NCI-H2227 (cell line): Measurements from ENCODE around the gene UBE2G1.
"Not testable (repeated sequence)": the region's sequence is repeated elsewhere in the genome, so short reads cannot be mapped to it uniquely, and the experiment has no call there.

ENCODE experiments used
- DNase-seq: peaks from one replicate; lab custom pipeline; 2025; ENCODE audit not compliant: unreplicated experiment; lab: John Stamatoyannopoulos, UW

Gene UBE2G1

DNA sequence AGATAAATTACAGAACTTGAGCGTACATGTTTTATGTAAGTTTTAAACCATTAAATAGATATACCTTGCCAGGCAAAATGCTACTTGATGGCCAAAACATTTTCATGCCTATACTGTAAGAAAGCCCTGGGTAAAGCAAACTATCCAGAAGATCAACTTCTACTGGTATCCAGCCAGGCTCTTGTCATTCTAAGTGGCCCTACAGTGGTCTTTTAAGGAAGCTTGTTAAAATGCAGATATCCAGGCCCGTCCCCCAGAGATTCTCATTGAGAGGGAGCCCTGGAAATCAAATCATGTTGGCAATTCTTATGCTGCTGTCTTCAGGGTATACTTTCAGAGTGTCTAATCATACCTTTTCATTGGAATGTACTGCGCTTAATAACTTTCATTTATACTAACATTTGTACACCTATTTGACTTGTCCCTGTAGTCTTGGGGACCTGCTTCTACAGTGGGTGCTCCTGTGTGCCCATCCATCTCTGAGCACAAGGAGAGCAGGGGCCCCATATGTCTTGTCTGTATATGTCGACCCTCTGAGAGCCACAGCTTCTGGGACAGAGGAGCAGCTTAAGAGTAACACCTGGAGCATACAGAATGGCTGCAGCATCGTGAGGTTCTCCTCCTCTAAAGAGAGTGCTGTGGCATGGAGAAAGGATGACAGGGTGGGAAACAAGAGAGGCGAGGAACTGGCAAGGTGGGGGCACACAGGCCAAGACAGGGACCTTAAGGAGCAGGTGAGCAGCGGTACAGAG, 59.1 kb downstream of the UBE2G1 start:
- no peak for DNase-seq

DNA sequence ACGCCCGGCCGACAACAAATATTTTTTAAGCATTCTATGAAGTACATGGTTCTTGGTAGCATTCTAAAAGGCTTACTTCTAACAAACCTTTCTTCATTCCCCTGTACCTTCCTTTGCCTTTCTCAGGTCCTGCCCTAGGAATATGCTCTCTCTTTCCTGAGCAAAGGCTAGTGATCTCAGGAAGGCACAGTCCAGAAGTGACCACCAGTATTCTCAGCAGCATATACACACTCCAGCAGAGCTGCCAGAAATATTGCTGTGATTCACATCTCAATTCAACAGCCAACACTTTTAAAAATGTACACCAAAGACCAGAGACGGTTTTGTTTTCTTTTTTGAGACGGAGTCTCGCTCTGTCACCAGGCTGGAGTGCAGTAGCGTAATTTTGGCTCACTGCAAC, 61.3 kb downstream of the UBE2G1 start:
- no peak for DNase-seq

DNA sequence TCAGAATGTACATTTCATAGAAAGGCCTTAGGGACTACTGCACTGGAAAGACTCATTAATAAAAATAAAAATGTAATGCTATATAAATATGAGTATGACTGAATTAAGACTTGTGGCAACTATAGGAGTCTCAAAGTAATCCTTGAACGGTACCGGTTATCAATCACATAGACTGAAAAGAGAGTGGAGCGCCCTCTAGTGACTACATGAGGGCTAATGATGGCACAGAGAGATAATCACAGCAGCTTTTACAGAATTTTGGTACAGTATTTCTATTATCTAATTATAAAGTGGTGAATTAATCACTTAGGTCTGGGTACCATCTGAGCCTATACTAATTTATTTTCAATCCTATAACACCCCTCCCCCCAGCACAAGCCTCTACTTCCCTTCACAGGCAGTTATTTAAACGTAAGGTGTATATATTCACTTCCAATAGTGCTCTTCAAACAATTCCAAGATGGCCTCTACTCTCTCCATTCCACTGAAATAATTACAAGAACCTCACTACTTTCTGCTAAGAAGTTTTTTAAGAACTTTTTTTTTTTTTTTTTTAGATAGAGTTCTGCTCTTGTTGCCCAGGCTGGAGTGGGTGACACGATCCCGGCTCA, 62.0 kb downstream of the UBE2G1 start:
- DNase-seq = peak; percentile 34

DNA sequence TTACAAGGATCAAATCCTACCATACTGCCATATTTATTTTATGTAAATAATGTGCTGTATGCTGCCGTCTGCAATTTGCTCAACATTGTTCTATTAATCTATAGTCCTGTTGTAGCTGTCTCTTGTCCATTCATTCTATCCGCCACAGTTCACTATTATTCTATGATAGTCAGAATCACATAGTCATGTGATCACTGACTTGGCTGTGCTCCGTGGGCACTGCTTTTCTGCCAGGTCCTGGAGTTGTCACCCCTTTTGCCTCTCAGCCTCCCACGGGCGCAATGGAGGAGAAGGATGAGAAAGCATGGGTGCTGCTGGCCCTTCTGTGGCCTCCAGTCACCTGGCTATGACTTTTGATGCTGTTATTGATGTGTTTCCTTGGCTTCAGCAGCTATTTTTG, 65.4 kb downstream of the UBE2G1 start:
- DNase-seq = no peak

DNA sequence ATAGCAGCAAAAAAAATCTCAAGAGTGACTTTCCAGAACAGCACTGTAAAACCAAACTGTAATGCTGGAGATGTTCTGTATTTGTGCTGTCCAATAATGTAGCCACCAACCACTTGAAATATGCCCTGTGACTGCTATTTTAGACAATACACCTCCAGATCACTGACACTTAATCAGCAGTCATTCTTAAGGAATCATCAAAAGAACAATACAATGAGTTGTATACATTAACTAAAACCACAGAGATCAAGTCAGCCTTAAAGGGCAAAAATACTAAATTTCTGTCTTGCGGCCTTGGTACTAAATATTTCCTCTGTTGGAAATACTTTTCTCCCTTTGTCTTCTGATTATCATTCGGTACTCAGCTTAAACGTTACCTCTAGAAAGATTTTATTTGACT, 69.1 kb downstream of the UBE2G1 start:
- DNase-seq = no peak

DNA sequence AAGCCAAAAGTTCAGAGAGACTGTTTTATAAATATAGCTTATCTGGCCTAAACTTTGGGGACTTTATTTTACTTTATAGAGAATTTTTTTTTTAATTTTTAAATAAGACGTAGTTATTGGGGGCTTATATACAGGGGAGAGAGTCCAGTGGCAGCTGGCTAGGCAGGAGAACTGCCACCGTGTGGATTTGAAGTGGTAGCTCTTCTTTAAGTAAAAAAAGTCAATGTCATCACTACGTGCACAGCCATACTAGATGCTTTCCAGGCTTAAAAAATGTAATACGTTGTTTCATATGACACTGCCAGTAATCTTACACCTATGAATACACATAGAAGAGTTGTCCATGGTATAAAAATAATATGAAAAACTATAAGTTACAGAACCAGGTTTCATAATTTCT, 70.8 kb downstream of the UBE2G1 start:
- DNase-seq = no peak

DNA sequence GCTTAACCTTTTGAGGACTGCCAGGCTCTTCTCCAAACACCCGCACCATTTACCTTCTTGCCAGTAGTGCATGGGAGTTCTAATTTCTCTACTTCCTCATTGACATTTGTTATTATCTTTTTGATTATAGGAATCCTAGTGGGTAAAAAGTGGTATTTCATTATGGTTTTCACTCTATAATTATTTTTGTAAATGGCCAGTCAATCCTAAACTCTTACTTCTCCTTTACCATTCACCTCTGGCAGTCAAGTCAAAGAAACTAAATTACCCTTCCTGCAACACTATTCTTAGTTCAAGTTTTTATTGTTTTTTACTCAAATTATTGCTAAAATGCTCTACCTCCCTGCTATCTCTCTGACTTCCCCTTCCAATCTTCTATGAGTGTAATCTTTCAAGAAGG, 72.9 kb downstream of the UBE2G1 start:
- no peak for DNase-seq

DNA sequence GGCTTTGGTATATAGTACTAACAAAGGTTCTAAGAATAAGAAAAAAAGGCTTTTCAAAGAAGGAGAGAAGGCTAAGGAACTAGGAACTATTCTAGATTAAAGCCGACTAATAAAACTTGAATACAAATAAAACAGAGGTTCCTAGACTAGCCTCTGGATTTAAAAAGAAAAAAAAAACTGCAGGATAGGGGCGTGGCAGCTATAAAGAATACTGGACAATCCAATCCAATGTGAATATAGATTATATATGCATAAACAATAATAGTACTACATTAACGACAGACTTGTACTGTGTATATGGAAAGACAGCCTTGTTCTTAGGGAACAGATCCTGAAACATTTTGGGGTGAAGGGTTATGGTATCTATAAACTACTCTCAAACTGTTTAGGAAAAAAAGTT, 78.8 kb downstream of the UBE2G1 start:
- no peak for DNase-seq

DNA sequence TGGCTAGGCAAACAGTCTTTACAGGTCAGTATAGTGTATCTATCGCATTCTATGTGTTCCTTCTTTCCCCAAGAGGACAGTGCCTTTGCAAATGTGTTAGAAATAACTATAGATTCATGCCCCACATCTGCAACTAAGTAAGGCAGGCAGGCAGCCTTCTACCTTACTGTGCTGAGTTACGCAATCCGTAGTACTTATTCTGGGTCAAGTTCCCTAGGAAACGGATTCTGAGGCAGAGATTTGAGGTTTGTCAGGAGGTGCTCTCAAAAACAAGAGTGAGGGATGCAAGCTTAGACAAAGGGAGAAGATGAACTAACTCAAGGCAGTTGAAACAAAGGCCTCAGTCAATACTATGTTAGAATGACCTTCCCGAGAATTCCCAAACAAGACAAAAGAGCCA, 90.0 kb downstream of the UBE2G1 start:
- DNase-seq = no peak

DNA sequence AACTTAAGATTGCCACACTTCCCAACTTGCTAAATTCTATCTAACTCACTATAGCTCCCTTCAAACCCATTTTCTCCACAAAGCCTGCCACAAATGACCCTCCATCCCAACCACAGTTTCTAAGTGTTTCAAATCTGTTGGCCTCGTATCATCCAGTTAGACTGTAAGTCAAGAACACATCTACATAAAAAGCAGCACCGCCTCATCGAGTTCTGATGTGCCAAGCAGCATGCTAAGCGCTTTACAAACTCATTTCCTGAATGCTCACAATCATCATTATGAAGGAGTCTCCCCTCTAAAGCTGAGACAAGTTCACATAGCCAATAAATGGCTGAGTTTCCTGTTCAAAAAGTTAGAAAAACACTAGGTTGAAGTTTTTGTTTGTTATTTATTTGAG, 93.5 kb downstream of the UBE2G1 start:
- no peak for DNase-seq

DNA sequence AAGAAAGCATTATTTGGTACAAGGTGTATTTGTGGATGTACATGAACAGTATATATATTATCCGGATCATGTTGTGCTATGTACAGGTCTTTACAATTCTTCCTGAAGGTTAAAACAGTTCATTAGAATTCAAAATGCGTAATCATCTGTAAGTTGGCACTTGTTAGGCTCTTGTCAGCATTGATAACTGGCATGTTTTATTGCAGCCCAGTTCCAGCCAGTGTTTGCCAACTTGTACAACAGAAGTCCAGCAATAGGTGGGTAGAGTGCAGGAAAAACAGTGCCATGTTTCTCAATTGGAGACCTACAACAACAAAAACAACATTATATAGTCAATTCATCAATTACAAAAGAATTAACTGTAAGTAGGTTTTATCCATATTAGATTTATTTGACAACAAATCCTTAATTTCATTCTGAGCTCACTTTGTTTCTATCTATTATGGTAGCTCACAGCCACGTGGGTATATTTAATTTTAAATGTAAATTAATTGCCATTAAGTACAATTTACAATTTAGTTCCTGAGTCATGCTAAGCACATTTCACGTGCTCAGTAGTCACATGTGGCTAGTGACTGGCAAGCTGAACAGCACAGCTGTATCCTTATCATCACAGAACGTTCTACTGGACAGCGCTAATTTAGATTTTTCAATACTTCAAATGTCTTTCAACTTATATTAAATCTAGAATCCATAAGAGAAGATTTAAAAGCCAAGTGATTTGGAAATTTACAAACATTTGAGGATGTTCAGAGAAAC, 94.1 kb downstream of the UBE2G1 start:
- no peak for DNase-seq

DNA sequence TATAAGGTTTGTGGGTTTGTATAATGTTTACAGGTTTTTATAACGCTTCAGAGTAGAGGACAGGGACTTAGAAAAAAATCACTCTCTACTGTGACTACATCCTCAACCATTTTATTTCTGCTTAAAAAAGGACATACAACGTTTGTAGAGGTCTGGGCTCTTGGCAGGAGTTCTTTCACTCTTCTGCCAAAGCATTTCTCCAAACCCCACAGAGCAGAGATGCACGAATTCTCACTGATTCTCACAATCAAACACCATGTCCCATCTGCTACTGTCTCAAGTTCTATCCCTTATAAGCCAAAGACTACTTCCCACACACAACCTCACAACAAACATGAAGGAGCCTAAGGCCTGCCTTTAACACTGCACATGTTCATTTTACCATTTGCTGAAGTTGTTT, 95.7 kb downstream of the UBE2G1 start:
- DNase-seq = no peak

DNA sequence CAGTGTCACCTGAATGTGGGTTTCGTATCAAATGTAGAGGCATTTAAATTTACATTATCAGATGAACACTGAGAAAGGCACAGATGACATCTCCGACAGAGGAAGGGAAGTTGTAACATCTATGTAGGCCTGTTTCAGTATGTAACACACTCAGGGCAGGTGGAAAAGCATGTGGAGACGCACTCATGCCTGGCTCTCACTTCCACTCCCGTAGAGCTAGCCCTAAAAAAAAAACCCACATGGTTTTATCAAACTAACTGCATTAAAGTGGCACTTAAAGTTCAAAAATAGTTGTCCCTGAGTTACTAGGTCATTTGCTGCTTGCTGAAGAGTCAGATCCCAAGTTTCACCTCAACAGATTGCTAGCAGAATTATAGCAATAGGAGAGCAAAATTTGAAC, 96.6 kb downstream of the UBE2G1 start:
- no peak for DNase-seq

DNA sequence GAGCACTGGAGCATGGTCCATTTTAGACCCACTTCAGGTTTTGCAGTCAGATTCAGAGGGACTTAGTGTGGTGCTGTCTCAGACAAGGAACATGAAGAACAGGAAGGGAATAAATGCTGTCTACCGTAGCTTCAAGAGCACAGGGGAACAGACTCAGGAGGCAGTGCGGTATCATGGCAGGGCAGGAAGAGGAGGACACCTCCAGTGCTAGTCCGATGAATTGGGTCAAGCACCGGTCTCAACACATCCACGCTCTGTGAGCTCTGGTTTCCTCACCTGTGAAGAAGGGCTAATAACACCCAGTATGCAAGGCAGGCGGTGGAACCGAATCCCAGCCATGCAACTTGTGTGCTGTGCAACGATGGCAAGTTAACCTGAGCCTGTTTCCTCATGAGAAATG, 99.1 kb downstream of the UBE2G1 start:
- no peak for DNase-seq

DNA sequence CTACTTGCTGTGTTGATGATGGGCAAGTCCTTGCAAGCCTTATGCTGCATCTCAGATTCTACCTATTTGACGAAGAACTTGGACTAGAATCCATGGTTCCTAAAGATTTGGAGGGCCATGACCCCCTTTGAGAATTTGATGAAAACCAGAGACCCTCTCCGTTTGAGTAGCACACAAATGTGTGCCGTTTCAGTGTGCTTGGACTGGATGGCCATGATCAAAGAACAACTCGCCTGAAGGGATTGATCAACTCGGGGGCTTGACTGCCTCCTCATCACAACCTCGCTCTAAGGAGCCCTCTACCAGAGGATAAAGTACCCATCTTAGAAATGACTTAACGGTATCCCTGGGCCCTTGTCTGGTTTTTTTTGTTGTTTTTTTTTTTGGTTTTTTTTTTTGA, 99.9 kb downstream of the UBE2G1 start:
- DNase-seq = no peak

DNA sequence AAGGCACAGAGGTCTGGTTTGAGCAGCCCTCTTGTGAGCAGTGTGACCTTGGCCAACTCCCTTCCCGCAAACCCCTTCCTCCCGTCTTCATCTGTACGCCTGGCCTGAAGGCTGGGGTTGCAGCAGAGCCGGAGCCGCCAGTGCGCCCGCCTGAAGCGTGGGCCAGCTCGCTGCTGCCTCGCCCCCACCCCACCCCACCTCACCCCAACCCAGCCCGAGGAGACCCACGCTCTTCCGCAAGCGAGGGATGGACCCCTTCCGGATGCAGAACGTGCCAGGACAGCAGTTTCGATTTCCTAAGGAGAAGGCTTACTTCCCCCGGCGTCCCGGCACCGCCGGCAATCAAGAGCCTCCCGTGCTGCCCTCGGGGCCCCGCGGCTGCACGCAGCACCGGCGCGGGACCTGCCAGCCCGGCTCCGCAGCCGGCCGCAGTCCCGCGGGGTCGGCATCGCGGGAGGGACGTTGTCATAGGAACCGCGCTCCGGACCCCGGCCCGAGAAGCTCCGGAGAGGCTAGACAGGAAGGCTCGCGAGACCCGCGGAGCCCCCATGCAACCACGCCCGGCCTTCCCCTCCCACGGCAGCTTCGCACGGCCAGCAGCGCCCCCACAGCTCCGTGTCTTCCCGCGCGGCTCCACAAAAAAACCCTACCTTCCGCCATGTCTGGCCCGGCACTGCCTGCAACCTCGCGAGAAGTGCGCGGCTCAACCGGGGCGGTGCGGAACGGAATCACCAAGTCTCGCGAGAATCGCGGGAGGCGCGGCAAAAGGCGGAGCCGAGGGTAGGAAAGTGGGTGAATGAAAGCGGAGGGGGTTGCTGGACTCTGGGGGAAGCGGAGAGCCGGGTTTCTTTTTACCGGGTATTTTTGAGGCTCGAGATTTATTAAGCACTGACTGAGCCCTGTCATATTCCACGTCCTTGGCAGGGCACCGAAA, 102.9 kb downstream of the UBE2G1 start, which contains the start of gene ANKFY1:
ANKFY1 (minus strand) TSS at position 698 of the 934 bp plus-strand sequence; CDS start at position 660, 38 bp downstream.
- peak; percentile 95 for DNase-seq

DNA sequence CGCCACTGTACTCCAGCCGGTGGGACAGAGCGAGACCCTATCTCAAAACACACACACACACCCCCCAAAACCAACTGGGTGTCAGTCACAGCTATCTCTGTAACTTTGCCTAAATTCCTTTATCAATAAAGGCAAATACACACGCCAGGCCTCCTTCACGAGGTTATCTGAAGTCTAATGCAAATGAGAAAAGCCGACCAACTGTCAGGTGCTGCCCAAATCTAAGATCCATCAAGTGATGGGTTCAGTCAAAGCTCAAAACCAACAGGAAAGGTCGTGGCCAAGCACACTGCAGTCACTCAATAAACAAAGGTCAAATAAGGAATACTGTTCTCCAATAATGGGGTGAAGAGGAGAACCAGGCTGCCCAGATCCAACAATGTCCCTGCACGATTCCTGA, 103.8 kb downstream of the UBE2G1 start:
- no peak for DNase-seq

DNA sequence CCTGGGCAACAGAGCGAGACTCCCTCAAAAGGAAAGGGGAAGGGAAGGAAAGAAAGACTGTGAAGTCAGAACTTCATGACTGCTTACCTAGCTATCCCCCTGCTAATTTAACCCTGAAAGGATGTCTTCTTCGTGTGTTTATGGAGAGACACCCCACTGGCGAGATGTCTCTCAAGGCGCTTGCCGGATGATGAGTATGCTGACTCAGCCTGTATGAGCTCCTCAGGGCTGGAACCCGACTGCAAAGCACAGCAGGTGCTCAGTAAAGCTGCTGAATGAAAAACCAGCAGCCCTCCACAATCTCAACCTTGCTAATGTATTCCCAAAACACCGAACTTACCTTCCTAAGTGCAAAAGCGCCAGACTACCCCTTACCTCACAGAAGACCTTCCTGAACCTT, 105.0 kb downstream of the UBE2G1 start:
- no peak for DNase-seq

DNA sequence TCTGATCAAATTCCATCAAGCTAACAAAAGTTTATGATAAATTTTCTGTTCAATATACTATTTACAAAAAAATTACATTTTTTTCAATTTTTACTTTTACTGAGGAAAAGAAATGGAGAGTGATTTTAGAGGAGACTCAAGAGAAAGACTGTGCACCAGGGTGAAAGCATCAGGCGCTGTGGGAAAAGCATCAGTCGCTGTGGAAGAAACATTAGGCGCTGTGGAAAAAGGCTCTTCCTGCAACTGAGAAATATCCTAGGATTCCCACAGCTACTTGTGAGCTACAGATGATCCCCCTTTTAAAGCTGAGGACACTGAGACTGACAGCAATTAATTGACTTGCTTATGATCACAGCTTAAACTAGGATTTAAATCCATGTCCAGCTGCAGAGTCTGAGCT, 107.6 kb downstream of the UBE2G1 start:
- no peak for DNase-seq

DNA sequence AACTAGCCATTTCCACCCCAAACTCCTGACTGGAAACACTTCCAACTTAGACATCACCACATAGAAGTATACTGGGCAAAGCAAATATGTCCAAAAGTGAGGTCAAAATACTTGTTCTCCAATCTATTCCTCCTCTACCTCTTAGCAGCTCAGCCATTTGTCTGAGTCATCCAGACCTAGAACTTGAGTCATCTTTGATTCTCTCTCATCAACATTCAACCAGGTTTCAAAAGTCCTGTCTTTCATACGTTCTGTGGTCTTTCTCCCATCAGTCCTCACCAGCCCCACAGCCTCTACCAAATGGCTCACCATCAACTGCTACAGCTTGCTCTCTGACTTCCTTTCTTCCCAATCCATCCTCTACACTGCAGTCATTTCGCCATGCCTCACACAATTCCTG, 109.5 kb downstream of the UBE2G1 start:
- DNase-seq = no peak

DNA sequence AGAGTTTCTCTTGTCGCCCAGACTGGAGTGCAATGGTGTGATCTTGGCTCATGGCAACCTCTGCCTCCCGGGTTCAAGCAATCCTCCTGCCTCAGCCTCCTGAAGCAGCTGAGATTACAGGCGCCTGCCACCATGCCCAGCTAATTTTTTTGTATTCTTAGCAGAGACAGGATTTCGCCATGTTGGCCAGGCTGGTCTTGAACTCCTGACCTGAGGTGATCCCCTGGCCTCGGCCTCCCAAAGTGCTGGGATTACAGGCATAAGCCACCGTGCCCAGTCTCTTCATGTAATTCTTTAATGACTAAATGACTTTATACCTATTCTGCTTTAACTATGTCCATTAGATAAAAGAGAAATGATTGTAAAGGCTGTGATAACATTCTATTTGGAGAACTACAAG, 111.2 kb downstream of the UBE2G1 start:
- DNase-seq = not testable (repeated sequence)
